Stimulated activated CD8-positive, alpha-beta memory T cell treated with anti-CD3 and anti-CD28 coated beads, Interleukin-15, amount 100 ng/mL, for 24 hours (primary cell): Measurements from ENCODE around the gene SULT1A1.
"Not testable (repeated sequence)": the region's sequence is repeated elsewhere in the genome, so short reads cannot be mapped to it uniquely, and the experiment has no call there.

ENCODE experiments used
- DNase-seq: peaks from one replicate; pipeline ENCODE4 v3.0.0-alpha.2; 2020; ENCODE audit warnings: low read depth

SULT1A1 gene

DNA sequence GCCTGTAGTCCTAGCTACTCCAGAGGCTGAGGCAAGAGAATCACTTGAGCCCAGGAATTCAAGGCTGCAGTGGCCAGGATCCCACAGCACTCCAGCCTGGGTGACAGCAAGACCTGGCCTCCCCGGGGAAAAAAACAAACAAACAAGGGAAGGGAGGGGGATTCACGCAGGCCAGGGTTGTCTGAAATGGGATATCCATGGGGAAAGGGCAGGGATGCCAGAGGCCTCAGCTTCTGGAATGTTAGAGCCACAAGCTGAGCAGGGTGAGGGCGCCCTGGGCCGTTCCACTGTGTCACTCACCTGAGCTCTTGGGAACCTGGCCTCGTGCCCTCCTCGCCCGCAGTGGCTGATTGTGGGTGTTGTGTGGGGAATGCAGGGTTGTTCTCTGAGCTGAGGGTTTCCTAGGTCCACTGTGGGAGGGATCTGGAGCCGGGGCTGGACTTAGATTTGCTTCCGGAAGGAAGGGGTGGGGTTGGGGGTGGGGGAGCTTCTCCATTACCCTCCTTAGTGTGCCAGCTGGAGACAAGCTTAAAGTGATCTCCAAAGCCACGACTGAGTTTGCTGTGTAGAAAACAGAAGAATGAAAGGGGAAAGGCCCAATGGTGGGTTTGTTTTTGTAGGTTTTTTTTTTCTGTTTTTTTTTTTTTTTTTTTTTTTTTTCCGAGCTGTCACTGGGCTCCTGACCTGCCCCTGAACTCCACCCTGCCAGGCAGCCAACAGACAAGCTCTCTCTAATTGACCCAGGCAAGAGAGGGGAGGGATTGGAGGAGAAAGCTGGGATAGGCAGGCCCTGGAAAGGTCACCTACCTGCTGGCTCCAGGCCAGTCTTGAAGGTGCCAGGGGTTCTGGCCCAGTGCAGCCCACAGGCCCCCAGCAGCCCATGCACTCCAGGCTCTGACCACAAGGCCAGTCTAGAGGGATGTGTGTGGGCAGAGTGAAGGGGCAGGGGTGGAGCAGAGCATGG, at the start of gene SULT1A1:
Gene SULT1A1, minus strand, starts transcription at position 414 of the 964 bp plus-strand sequence. CDS start 1,189 bp downstream, outside the sequence.
- no peak for DNase-seq

DNA sequence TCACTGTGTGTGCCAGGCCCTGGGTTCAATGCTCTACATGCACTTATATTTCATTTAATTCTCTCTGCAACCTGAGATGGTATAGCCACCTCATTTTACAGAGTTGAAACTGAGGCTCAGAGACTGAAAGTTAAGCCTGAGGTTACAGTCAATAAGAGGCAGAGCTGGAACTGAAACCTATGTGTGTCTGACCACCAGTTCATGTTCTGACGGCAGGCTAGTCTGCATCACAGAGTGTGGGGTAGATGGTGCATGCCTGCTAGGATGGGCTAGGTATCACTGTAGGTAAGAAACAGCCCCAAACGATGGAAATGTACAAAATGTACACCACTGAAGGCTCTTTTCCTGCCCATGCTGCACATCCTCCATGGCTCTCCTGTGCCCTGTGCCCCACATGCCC, 30.1 kb upstream of the SULT1A1 start:
- DNase-seq: not testable (repeated sequence)

DNA sequence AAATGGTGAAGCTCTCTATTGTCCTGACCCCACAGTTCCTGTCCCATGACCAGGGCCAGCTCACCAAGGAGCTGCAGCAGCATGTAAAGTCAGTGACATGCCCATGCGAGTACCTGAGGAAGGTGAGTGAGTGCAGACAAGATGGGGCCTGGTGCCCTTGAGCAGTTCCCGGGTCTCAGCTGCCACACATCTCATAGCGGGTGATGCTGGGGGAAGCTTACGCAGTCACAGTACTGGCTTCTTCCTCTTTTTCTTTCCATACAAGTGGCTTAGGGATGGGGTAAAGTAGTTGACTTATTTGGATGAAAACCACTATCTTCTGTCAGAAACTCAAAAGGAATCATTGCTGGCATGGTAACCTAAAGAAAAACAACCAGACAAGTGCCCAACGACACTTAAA, 28.5 kb upstream of the SULT1A1 start:
- not testable (repeated sequence) for DNase-seq

DNA sequence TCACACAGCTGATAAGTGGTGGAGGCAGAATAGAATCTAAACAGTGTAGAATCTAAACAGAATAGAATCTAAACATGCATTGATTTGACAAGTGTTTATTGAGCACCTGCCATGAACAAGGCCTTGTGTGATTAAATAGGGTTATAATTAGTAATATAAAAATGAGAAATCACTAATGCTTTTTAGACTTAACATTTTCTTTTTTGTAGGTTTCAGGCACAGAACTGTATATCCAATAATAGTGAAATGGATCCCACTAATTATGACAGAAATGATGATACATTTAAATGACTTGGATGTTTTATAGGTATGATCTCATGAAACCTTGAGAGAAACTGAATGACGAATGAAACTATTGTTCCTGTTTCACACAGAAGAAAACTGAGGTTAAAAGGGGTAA, 27.9 kb upstream of the SULT1A1 start, which contains the start of gene NPIPB8:
Gene NPIPB8, plus strand, starts transcription at position 301 of the 400 bp plus-strand sequence. CDS start 296 bp downstream, outside the sequence.
- not testable (repeated sequence) for DNase-seq

DNA sequence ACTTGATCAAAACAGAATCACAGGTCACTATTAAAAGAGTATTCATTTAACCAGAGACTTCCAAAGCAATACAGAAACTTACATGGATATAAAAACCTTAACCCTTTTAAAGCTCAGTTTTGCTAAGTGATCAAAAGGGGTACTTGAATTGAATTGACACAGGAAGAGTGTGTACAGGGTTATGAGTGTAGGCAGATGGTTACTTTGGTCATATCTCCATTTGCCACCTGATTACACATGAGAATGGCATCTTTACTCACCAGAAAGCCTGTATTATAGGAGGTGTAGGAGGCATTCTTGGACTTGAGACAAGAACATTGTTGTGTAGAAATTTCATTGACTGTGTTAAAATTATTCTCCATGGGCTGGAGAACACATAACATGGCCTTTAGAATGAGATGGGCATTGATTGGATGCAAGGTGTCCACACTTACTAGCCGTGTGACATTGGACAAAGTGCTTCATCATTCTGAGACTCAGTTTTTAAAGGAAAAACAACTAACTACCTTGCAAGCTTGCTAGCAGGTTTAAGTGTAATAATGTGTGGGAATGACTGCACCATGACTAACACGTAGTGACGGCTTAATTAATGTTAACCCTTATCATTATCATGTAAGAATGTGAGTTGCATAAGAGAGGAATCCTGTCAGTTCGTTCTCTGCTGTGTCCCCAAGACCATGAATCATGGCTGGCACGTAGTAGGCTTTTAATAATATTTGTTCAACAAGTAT, 26.4 kb upstream of the SULT1A1 start:
- DNase-seq: not testable (repeated sequence)

DNA sequence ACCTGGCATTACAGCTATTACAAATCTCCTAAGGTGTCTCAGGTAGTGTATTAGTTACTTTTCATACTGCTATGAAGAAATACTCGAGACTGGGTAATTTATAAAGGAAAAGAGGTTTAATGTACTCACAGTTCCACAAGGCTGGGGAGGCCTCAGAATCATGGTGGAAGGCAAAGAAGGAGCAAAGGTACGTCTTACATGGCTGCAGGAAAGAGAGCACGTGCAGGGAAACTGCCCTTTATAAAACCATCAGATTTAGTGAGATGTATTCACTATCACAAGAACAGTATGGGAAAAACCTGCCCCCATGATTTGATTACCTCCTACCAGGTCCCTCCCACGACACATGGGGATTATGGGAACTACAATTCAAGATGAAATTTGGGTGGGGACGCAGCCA, 21.1 kb upstream of the SULT1A1 start:
- DNase-seq: not testable (repeated sequence)

DNA sequence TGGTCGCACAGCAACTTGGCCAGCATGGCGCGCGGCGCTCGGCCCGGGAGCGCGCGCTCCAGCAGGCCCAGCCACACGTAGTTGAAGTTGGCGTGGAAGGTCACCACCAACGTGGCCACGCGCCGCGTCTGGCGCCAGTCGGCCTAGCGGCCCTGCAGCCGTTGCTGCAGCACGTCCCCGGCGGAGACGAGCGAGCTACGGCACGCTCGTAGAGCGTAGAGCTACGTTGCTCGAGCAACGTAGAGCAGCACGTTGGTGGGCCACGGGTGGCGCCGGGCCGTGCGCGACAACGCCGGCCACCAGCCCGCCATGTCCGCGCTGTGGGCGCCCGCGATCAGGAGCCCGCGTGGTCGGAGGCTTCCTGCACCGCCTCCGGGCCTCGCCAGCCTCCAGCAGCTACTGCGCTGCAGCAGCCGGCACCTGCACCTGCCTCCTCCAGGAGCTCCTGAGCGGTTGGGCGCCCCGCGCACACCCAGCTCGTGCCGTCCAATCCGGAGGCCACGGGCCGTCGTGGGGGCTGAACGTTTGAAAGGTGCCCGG, 13.4 kb upstream of the SULT1A1 start:
- DNase-seq: peak; percentile 27

DNA sequence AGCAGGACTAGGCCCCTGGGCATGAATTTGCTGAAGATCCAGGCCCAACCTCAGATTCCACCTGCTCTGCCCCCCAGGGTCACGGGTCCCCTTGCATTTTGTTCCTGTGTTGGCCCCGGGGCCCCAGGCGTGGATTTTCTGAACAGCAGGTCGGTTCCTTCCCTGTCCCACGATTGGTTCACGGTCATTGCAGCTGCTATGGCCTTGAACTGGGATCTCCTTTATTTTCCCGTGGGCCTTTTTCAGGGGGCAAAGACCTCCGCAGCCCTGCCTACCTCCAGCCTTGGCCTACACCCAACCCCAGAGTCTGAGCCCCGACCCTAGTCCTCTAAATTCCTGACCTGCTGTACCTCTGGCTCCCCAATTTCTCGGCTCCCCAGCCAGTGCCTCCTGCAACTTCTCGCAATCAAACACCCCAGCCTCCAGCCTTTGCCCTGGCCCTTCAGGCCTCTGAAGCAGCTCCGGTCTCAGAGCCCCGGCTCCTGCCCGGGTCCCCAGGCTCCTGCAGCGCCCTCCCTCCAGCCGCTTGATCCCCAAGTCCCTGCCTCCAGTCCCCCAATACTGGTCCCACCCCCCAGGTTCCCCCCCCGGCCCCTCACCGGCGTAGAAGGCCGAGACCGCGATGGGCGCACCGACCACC, 12.8 kb upstream of the SULT1A1 start:
- not testable (repeated sequence) for DNase-seq

DNA sequence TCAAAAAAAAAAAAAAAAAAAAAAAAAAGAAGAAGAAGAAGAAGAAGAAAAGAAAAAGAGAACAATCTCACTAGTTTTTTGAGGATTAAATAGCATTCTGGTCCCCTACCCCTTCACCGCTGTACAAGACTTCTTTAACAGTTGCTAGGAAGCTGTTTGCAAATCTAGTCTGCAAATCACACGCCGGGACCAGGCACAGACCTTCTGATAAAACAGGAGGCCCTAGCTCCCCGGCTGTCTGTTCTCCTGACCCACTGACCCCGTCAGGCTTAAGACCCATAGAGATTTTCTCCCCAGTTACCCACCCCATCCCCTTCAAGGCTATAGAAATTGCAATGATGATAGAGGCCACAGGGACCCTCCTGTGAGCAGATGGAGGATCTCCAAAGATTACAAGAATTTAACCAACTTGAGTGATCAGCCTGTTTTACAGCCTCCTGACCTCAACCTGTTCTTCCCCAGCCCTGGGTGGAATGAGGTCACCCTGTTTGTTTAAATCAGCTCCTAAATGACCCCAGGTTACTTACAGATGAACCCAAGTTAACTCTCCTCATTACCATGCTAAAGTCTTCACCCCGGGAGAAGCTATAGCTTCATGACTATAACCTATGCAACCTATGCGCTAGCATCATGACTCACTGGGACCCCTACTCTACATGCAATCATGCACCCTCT, 11.8 kb upstream of the SULT1A1 start:
- no peak for DNase-seq

DNA sequence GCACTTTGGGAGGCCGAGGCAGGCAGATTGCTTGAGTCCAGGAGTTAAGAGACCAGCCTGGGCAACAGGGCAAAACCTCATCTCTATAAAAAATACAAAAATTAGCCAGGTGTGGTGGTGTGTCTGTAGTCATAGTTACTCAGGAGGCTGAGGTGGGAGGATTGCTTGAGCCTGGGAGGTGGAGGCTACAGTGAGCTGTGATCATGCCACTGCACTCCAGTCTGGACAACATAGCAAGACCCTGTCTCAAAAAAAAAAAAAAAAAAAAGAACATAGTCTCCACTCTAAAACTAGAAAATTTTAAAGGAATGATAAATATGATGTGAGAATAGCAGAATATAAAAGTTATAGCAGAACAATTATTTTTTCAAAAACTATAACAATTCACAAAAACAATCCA, 10.5 kb upstream of the SULT1A1 start:
- not testable (repeated sequence) for DNase-seq

DNA sequence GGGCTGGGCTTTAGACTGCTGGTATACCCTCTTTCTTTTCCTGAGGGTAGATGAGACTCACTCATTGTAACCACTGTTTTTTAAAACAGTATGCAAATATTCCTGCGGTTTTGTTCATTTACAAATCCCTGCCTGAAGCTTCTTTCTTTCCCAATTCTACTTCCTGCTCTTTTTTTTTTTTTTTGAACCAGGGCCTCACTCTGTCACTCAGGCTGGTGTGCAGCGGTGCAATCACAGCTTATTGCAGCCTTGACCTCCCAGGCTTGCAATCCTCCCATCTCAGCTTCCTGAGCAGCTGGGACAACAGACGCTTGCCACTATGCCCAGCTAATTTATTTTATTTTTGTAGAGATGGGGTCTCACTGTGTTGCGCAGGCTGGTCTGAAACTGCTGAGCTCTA, 8.0 kb upstream of the SULT1A1 start:
- DNase-seq: no peak

DNA sequence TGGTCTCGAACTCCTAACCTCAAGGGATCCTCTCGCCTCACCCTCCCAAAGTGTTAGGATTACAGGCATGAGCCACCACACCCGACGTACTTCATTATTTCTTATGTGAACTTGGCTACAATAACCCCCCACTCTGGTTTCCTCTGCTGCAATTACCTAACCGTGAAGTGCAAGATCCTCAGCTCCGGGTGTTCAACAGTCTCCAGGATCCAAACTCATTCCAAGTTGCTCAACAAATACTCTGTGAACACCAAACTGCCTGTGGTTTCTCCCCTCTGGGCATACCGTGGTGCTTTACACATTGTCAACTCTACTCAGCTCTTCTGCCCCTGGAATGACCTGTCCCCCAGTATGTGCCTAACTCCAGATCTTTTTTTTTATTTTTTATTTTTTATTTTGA, 6.8 kb upstream of the SULT1A1 start:
- DNase-seq: no peak

DNA sequence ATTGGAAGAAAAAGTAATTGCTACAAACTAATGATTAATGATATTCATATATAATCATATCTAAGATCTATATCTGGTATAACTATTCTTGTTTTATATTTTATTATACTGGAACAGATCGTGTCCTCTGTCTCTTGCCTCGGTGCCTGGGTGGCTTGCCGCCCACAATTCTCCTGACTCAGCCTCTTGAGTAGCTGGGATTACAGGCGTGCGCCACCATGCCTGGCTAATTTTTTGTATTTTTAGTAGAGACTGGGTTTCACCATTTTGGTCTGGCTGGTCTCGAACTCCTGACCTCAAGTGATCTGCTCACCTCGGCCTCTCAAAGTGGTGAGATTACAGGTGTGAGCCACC, 6.4 kb upstream of the SULT1A1 start:
- DNase-seq: not testable (repeated sequence)

DNA sequence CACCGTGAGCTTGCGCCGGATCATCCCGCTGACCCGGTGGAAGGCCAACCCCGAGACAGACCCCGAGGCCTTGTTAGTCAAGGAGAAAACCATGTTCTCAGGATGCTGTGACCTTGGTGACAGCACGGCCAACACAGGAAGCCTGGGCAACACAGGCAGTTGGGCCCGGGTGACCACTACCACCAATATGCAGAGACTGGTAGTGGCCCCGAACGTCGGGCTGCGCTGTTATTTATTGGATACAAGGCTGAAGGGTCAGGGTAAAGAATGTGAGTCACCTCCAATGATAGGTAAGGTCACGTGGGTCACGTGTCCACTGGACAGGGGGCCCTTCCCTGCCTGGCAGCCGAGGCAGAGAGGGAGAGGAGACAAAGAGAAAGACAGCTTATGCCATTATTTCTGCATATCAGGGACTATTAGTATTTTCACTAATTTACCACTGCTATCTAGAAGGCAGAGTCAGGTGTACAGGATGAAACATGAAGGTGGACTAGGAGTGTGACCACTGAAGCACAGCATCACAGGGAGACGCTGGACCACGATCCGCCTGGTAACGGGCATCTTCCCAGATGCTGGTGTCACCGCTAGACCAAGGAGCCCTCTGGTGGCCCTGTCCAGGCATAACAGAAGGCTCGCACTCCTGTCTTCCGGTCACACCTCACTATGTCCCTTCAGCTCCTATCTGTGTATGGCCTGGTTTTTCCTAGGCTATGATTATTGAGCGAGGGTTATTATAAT, 5.8 kb upstream of the SULT1A1 start:
- not testable (repeated sequence) for DNase-seq

DNA sequence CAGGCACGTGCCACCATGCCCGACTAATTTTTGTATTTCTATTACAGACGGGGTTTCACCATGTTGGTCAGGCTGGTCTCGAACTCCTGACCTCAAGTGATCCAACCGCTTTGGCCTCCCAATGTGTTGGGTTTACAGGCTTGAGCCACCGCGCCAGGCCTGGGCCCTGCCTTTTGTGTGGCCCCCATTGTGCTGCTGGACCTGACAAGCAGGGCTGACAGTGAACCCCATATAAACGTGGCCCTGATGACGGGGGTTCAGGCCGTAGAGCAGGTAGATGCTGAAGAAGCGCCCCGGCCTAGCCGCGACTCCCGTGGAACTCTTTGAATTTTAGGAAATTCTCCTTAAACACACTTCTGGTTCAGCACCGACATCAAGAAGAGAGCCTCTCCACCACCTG, 4.7 kb upstream of the SULT1A1 start:
- DNase-seq: not testable (repeated sequence)

DNA sequence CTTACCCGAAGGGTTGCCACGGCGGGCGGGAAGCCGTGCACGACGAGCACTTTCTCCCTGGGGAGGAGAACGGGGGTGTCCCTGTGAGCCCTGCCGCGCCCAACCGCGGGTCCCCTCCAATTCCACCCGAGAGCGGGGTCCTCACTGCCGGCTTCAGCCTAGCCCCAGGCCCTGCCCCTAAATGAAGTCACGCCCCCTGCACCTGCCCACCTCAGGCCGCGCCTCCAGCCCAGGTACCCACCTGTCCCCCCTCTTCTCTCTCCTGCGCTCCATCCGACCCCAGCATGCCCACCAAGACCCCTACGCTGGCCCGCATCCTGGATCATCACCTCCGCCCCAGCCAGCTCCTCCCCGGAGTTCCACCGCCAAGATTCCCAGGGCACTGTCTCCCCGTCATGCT, 4.1 kb upstream of the SULT1A1 start:
- not testable (repeated sequence) for DNase-seq

DNA sequence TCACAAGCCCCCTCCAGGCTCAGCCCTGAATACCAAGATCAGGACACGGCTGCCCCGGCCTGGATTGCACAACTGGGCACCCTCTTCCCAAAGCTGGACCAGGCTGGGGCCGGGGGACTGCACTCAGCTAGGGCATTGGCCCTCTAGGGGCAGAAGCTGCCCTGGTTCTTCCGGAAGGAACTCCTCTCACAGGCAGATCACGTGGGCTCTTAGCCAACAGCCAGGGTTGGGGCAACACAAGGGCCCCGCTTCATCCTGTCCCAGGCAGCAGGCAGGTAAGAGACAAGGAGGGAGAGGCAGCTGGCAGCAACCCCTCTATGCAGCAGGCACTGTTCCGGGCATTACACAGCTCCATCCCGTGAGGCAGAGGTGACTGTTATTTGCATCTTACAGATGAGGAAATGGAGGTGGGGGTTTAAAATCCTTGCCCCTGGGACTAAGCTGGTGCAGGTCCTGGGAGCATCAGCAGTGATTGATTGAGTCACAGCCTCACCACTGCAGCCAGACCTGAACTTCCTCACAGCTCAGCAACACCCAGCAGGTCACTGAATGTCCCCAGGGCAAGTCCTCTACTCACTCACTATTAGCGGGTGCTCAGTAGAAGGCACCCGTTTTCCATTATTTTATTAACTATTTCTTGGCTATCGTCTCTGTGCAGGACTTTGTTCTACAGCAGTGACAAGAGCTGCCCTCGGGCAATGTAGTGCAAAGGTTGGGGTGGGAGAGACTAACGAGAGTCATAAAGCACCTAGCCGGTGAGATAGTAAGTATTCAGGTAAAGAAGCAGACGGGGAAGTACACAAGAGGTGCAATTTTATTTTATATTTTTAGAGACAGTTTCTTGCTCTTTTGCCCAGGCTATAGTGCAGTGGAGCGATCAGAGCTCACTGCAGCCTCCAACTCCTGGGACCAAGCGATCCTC, 2.8 kb upstream of the SULT1A1 start:
- not testable (repeated sequence) for DNase-seq

DNA sequence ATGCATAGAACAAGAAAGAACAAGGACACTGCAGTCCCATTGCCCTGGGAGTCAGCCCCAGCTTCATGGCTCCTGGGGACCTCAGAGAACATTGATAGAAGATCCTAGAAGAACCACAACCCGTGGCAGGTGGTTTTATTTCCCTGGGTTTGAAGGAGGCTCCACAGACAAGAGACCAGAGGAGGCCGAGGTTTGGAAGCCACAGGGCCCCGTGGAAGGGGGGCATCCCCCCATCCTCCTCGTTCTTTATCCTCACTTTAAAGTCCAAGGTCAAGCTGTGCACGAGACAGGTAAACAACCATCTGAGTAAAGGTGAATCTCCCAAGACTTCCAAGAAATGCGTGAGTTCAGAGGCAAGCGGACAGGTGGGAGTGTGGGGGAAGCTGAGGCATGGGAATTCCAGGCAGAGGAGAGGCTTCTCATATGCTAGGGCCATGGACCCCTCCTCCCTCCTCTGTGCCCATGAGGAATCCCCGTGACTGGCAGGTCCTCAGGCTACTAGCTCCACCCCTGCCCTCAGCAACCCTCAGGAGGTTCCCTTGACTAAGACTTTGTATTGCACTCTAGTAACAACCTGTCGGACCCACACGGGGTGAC, 849 bp upstream of the SULT1A1 start:
- no peak for DNase-seq
